Erythroblast (primary cell): ENCODE measurements around the gene EHD2.
A peak's percentile ranks its signal among the peaks of the same experiment; 100 is the strongest.

Source experiments
- GATA1 ChIP-seq: IDR thresholded peaks from 2 replicates; pipeline ENCODE4 v1.6.1; 2011; ENCODE audit warnings: low read depth, mild to moderate bottlenecking, control low read depth, low read length, moderate library complexity
- POLR2A ChIP-seq: IDR thresholded peaks from 2 replicates; pipeline ENCODE4 v1.6.1; 2011; ENCODE audit warnings: mild to moderate bottlenecking, low read length

GRCh38 chr19:47778049-47778953 lies 65.1 kb downstream of the EHD2 start, which contains the start of gene SELENOW:
- TF ChIP-seq POLR2A (peak; percentile 29), GATA1 (no peak)
